Neural cell (in vitro differentiated cells): Measurements from ENCODE around the gene PCDHA1. TPM values are rescaled to one million over a fixed set of nuclear protein-coding genes. Genes with fewer than 3 reads are reported as not detected.
"Not testable (repeated sequence)": the region's sequence is repeated elsewhere in the genome, so short reads cannot be mapped to it uniquely, and the experiment has no call there.

ENCODE experiments used
- H2AFZ ChIP-seq: fragments of 200-600, 300-800 bp; sonication (generic), shearing (Covaris generic); 2 replicates; pipeline ENCODE4 v1.6.0; 2014; ENCODE audit warnings: low read depth, mild to moderate bottlenecking, antibody characterized with exemption, low read length, moderate library complexity
- H3F3A ChIP-seq: fragments of 200-600 bp; shearing (Covaris generic); 2 replicates; pipeline ENCODE4 v1.6.1; 2016; ENCODE audit warnings: mild to moderate bottlenecking, moderate library complexity, mixed read lengths, antibody characterized with exemption, low read length; ENCODE audit not compliant: insufficient read depth, poor library complexity, severe bottlenecking
- H3K27ac ChIP-seq: fragments of 200-600, 300-800 bp; sonication (generic), shearing (Covaris generic); 2 replicates; pipeline ENCODE4 v1.5.1; 2014; ENCODE audit warnings: mild to moderate bottlenecking, low read length, moderate library complexity
- H3K27me3 ChIP-seq: fragments of 300-800, 200-600 bp; sonication (generic), shearing (Covaris generic); 2 replicates; pipeline ENCODE4 v1.6.0; 2014; ENCODE audit warnings: mild to moderate bottlenecking, low read depth, low read length, moderate library complexity; ENCODE audit not compliant: insufficient read depth
- H3K36me3 ChIP-seq: fragments of 300-800, 200-600 bp; sonication (generic), shearing (Covaris generic); 2 replicates; pipeline ENCODE4 v1.5.1; 2014; ENCODE audit warnings: mild to moderate bottlenecking, antibody characterized with exemption, low read length, moderate library complexity; ENCODE audit not compliant: insufficient read depth
- H3K4me2 ChIP-seq: fragments of 300-800, 200-600 bp; sonication (generic), shearing (Covaris generic); 2 replicates; pipeline ENCODE4 v1.6.0; 2014; ENCODE audit warnings: mild to moderate bottlenecking, low read length
- H3K4me3 ChIP-seq: fragments of 300-800, 200-600 bp; sonication (generic), shearing (Covaris generic); 2 replicates; pipeline ENCODE4 v1.5.1; 2014; ENCODE audit warnings: mild to moderate bottlenecking, low read length, moderate library complexity
- H3K79me2 ChIP-seq: fragments of 200-600 bp; shearing (Covaris generic); replicated peaks from 2 replicates; pipeline ENCODE4 v1.6.0; 2014; ENCODE audit warnings: mild to moderate bottlenecking, low read length, moderate library complexity; ENCODE audit not compliant: insufficient read depth
- H3K9ac ChIP-seq: fragments of 300-800, 200-600 bp; sonication (generic), shearing (Covaris generic); 2 replicates; pipeline ENCODE4 v1.6.1; 2016; ENCODE audit warnings: mild to moderate bottlenecking, low read length, mixed read lengths
- H3K9me2 ChIP-seq: fragments of 200-600 bp; shearing (Covaris generic); 2 replicates; pipeline ENCODE4 v1.6.1; 2016; ENCODE audit warnings: mild to moderate bottlenecking, low read length, mixed read lengths; ENCODE audit not compliant: insufficient read depth
- H3K9me3 ChIP-seq: fragments of 200-600, 300-800 bp; sonication (generic), shearing (Covaris generic); 2 replicates; pipeline ENCODE4 v1.6.1; 2016; ENCODE audit warnings: mild to moderate bottlenecking, mixed run types, low read length, moderate library complexity, mixed read lengths
- H4K20me1 ChIP-seq: fragments of 200-600 bp; shearing (Covaris generic); 2 replicates; pipeline ENCODE4 v1.6.1; 2016; ENCODE audit warnings: mild to moderate bottlenecking, mixed run types; ENCODE audit not compliant: insufficient read depth
- EP300 ChIP-seq: fragments of 450-650 bp; conservative IDR thresholded peaks from 2 replicates; pipeline ENCODE4 v1.6.1; 2014; ENCODE audit warnings: antibody characterized with exemption, mild to moderate bottlenecking, moderate library complexity; ENCODE audit not compliant: poor library complexity, severe bottlenecking
- EZH2 ChIP-seq: fragments of 200-600, 300-800 bp; shearing (Covaris generic), sonication (generic); IDR thresholded peaks from 2 replicates; pipeline ENCODE4 v1.6.1; 2014; ENCODE audit warnings: antibody characterized with exemption, low read length, borderline replicate concordance, mild to moderate bottlenecking; ENCODE audit not compliant: insufficient read depth, poor library complexity, severe bottlenecking
- MXI1 ChIP-seq: fragments of 450-650 bp; conservative IDR thresholded peaks from 2 replicates; pipeline ENCODE4 v1.6.1; 2014; ENCODE audit warnings: antibody characterized with exemption, mild to moderate bottlenecking; ENCODE audit not compliant: poor library complexity, severe bottlenecking
- POLR2AphosphoS5 ChIP-seq: IDR thresholded peaks from 2 replicates; pipeline ENCODE4 v1.6.1; 2012
- RAD21 ChIP-seq: fragments of 450-650 bp; conservative IDR thresholded peaks from 2 replicates; pipeline ENCODE4 v1.6.1; 2014; ENCODE audit warnings: antibody characterized with exemption, mild to moderate bottlenecking, moderate library complexity
- SMC3 ChIP-seq: fragments of 450-650 bp; conservative IDR thresholded peaks from 2 replicates; pipeline ENCODE4 v1.6.1; 2014; ENCODE audit warnings: antibody characterized with exemption, mild to moderate bottlenecking, moderate library complexity; ENCODE audit not compliant: poor library complexity
- TAF1 ChIP-seq: IDR thresholded peaks from 2 replicates; pipeline ENCODE4 v1.6.1; 2012; ENCODE audit warnings: low read depth
- polyA plus RNA-seq: library from polyadenylated mRNA; depleted of rRNA; stranded (reverse); fragments of >200 nt; gene quantifications from 2 replicates; pipeline ENCODE4 v1.2.3, GENCODE V29; 2014
- TF ChIP-seq, protein P1 (sequence below): IDR thresholded peaks from 2 replicates; pipeline ENCODE4 v1.6.1; 2012; ENCODE audit warnings: borderline replicate concordance
- TF ChIP-seq, protein P2 (sequence below): fragments of 450-650 bp; IDR thresholded peaks from 2 replicates; pipeline ENCODE4 v1.5.1; 2014; ENCODE audit warnings: antibody characterized with exemption, mild to moderate bottlenecking, moderate library complexity; ENCODE audit not compliant: poor library complexity, severe bottlenecking

Gene PCDHA1
- polyA plus RNA-seq, 1 donor from 2014 or later, result 0.28 TPM

DNA sequence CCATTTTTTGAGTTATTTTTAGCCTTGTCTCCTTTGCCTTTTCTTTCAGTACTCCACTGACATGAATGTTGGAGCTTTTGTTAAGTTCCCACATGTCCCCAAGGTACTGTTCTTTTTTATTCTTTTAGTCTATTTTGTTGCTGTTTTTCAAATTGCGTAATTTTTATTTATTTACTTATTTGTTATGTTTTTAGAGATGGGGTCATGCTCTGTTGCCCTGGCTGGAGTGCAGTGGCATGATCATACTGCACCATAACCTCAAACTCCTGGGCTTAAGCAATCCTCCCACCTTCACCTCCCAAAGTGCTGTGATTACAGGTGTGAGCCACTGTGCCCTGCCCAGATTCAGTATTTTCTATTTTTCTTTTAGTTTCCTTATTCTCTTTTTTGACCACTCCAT is 5.4 kb upstream of the PCDHA1 start:
- peaks cover 15% of the 10 kb centered on the region for H3K9me3 ChIP-seq
- H3K27me3 ChIP-seq, result no peaks in the 10 kb centered on the region
- H3K9ac ChIP-seq, result no peak overlapping the region
- H3K4me2 ChIP-seq, result no peak overlapping the region
- H2AFZ ChIP-seq, result no peak overlapping the region
- H3K9me2 ChIP-seq, result no peaks in the 10 kb centered on the region
- no peaks in the 10 kb centered on the region for H4K20me1 ChIP-seq
- H3K27ac ChIP-seq, result no peak overlapping the region
- H3F3A ChIP-seq, result no peaks in the 10 kb centered on the region
- H3K79me2 ChIP-seq, result no peaks in the 10 kb centered on the region
- H3K36me3 ChIP-seq, result no peaks in the 10 kb centered on the region
- H3K4me3 ChIP-seq, result no peak overlapping the region
- TF ChIP-seq MXI1 (no peak), SMC3 (no peak), RAD21 (no peak), POLR2AphosphoS5 (no peak), EP300 (no peak), EZH2 (no peak), TAF1 (no peak)
- TF ChIP-seq, protein P1, sequence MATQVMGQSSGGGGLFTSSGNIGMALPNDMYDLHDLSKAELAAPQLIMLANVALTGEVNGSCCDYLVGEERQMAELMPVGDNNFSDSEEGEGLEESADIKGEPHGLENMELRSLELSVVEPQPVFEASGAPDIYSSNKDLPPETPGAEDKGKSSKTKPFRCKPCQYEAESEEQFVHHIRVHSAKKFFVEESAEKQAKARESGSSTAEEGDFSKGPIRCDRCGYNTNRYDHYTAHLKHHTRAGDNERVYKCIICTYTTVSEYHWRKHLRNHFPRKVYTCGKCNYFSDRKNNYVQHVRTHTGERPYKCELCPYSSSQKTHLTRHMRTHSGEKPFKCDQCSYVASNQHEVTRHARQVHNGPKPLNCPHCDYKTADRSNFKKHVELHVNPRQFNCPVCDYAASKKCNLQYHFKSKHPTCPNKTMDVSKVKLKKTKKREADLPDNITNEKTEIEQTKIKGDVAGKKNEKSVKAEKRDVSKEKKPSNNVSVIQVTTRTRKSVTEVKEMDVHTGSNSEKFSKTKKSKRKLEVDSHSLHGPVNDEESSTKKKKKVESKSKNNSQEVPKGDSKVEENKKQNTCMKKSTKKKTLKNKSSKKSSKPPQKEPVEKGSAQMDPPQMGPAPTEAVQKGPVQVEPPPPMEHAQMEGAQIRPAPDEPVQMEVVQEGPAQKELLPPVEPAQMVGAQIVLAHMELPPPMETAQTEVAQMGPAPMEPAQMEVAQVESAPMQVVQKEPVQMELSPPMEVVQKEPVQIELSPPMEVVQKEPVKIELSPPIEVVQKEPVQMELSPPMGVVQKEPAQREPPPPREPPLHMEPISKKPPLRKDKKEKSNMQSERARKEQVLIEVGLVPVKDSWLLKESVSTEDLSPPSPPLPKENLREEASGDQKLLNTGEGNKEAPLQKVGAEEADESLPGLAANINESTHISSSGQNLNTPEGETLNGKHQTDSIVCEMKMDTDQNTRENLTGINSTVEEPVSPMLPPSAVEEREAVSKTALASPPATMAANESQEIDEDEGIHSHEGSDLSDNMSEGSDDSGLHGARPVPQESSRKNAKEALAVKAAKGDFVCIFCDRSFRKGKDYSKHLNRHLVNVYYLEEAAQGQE, result no peak
- TF ChIP-seq, protein P2, sequence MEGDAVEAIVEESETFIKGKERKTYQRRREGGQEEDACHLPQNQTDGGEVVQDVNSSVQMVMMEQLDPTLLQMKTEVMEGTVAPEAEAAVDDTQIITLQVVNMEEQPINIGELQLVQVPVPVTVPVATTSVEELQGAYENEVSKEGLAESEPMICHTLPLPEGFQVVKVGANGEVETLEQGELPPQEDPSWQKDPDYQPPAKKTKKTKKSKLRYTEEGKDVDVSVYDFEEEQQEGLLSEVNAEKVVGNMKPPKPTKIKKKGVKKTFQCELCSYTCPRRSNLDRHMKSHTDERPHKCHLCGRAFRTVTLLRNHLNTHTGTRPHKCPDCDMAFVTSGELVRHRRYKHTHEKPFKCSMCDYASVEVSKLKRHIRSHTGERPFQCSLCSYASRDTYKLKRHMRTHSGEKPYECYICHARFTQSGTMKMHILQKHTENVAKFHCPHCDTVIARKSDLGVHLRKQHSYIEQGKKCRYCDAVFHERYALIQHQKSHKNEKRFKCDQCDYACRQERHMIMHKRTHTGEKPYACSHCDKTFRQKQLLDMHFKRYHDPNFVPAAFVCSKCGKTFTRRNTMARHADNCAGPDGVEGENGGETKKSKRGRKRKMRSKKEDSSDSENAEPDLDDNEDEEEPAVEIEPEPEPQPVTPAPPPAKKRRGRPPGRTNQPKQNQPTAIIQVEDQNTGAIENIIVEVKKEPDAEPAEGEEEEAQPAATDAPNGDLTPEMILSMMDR, result no peak

DNA sequence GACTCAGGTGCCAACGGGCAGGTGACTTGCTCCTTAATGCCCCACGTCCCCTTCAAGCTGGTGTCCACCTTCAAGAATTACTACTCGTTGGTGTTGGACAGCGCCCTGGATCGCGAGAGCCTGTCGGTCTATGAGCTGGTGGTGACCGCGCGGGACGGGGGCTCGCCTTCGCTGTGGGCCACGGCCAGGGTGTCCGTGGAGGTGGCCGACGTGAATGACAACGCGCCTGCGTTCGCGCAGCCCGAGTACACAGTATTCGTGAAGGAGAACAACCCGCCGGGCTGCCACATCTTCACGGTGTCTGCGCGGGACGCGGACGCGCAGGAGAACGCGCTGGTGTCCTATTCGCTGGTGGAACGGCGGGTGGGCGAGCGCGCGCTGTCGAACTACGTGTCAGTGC is 1.5 kb downstream of the PCDHA1 start:
- not testable (repeated sequence) for H3K4me2 ChIP-seq, H3F3A ChIP-seq

DNA sequence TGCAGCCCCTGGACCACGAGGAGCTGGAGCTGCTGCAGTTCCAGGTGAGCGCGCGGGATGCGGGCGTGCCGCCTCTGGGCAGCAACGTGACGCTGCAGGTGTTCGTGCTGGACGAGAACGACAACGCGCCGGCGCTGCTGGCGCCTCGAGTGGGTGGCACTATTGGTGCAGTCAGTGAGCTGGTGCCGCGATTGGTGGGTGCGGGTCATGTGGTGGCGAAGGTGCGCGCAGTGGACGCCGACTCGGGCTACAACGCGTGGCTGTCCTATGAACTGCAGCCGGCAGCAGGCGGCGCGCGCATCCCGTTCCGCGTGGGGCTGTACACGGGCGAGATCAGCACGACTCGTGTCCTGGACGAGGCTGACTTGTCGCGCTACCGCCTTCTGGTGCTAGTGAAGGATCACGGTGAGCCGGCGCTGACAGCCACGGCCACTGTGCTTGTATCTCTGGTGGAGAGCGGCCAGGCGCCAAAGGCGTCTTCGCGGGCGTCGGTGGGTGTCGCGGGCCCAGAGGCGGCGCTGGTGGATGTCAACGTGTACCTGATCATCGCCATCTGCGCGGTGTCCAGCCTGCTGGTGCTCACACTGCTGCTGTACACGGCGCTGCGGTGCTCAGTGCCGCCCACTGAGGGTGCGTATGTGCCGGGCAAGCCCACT is 2.0 kb downstream of the PCDHA1 start:
- H3K36me3 ChIP-seq, H3K79me2 ChIP-seq, H3K4me2 ChIP-seq, H3K4me3 ChIP-seq, H3K27me3 ChIP-seq, H3K27ac ChIP-seq, H3F3A ChIP-seq, H3K9ac ChIP-seq, H4K20me1 ChIP-seq, H3K9me2 ChIP-seq, H2AFZ ChIP-seq: not testable (repeated sequence)
- peaks cover 45% of the 10 kb centered on the region for H3K9me3 ChIP-seq

More for the DNA sequence above, 1.5 kb downstream of the PCDHA1 start:
- H3K36me3 ChIP-seq, H3K4me3 ChIP-seq, H3K9ac ChIP-seq, H2AFZ ChIP-seq, H3K9me2 ChIP-seq, H3K79me2 ChIP-seq, H4K20me1 ChIP-seq, H3K27me3 ChIP-seq, H3K27ac ChIP-seq: not testable (repeated sequence)
- peaks cover 44% of the 10 kb centered on the region for H3K9me3 ChIP-seq
